Neuronal stem cell (in vitro differentiated cells): Measurements from ENCODE around the gene AP1G2.

Experiments
- DNase-seq: peaks from one replicate; pipeline ENCODE4 v3.0.0-alpha.2; 2013; ENCODE audit warnings: low spot score
- H2AFZ ChIP-seq: one replicate; pipeline ENCODE4 v1.6.1; 2013; ENCODE audit warnings: mild to moderate bottlenecking, low read length, inconsistent platforms
- H2AK5ac ChIP-seq: 2 replicates; pipeline ENCODE4 v1.6.1; 2013; ENCODE audit warnings: low read depth, mild to moderate bottlenecking, inconsistent platforms, low read length, moderate library complexity, mixed read lengths
- H2BK120ac ChIP-seq: 2 replicates; pipeline ENCODE4 v1.6.1; 2013; ENCODE audit warnings: low read depth, mild to moderate bottlenecking, inconsistent platforms, low read length, moderate library complexity, mixed read lengths
- H2BK12ac ChIP-seq: one replicate; pipeline ENCODE4 v1.6.1; 2013; ENCODE audit warnings: low read length, inconsistent platforms
- H2BK15ac ChIP-seq: 2 replicates; pipeline ENCODE4 v1.6.1; 2013; ENCODE audit warnings: mild to moderate bottlenecking, low read length, inconsistent platforms, mixed read lengths
- H2BK5ac ChIP-seq: one replicate; pipeline ENCODE4 v1.6.1; 2013; ENCODE audit warnings: inconsistent platforms, mild to moderate bottlenecking, low read length, moderate library complexity
- H3K14ac ChIP-seq: one replicate; pipeline ENCODE4 v1.6.1; 2013; ENCODE audit warnings: low read length, inconsistent platforms
- H3K18ac ChIP-seq: 2 replicates; pipeline ENCODE4 v1.6.1; 2013; ENCODE audit warnings: low read length, inconsistent platforms
- H3K23ac ChIP-seq: 2 replicates; pipeline ENCODE4 v1.6.1; 2013; ENCODE audit warnings: low read depth, mild to moderate bottlenecking, mixed read lengths, low read length, inconsistent platforms; ENCODE audit not compliant: poor library complexity
- H3K27ac ChIP-seq: replicated peaks from 3 replicates; pipeline ENCODE4 v1.5.1; 2013; ENCODE audit warnings: low read length, inconsistent platforms
- H3K27me3 ChIP-seq, 3 experiments: 2 replicates each; pipeline ENCODE4 v1.6.1; 2013; ENCODE audit warnings: low read length in 3 of 3, mild to moderate bottlenecking in 2 of 3, inconsistent platforms in 1 of 3, low read depth in 1 of 3, mixed read lengths in 1 of 3, moderate library complexity in 1 of 3; ENCODE audit not compliant: control insufficient read depth in 3 of 3, insufficient read depth in 3 of 3
- H3K36me3 ChIP-seq, 2 donors: replicated peaks in 1 of 2; 2 replicates each; pipeline ENCODE4 v1.6.1; 2013; ENCODE audit warnings: low read length in 2 of 2; ENCODE audit not compliant: control insufficient read depth in 2 of 2, insufficient read depth in 2 of 2
- H3K4ac ChIP-seq: 2 replicates; pipeline ENCODE4 v1.6.1; 2013; ENCODE audit warnings: inconsistent platforms, mild to moderate bottlenecking, low read length, moderate library complexity
- H3K4me1 ChIP-seq, 2 donors: 1 replicate in 1 of 2; 2 replicates in 1 of 2; pipeline ENCODE4 v1.6.1; 2013; ENCODE audit warnings: low read length in 2 of 2, low read depth in 1 of 2; ENCODE audit not compliant: control insufficient read depth in 2 of 2, insufficient read depth in 1 of 2
- H3K4me2 ChIP-seq: one replicate; pipeline ENCODE4 v1.6.1; 2013; ENCODE audit warnings: mild to moderate bottlenecking, low read length, inconsistent platforms; ENCODE audit not compliant: insufficient read depth, poor library complexity, severe bottlenecking
- H3K4me3 ChIP-seq, 2 donors: 2 replicates each; pipeline ENCODE4 v1.5.1; 2013; ENCODE audit warnings: low read length in 2 of 2, mild to moderate bottlenecking in 2 of 2, inconsistent platforms in 1 of 2, moderate library complexity in 1 of 2
- H3K79me1 ChIP-seq: one replicate; pipeline ENCODE4 v1.6.1; 2013; ENCODE audit warnings: low read depth, mild to moderate bottlenecking, inconsistent platforms, low read length, moderate library complexity
- H3K9ac ChIP-seq: one replicate; pipeline ENCODE4 v1.6.1; 2013; ENCODE audit warnings: mild to moderate bottlenecking, low read depth, low read length, inconsistent platforms; ENCODE audit not compliant: poor library complexity
- H3K9me3 ChIP-seq, 2 donors: replicated peaks in 1 of 2; 2 replicates each; pipeline versions ENCODE3 to v1.6.1; 2013; ENCODE audit warnings: low read length in 2 of 2, mild to moderate bottlenecking in 2 of 2, inconsistent platforms in 1 of 2, low read depth in 1 of 2, mixed read lengths in 1 of 2, moderate library complexity in 1 of 2; ENCODE audit not compliant: control insufficient read depth in 2 of 2, insufficient read depth in 1 of 2
- H4K8ac ChIP-seq: one replicate; pipeline ENCODE4 v1.6.1; 2013; ENCODE audit warnings: low read depth, mild to moderate bottlenecking, inconsistent platforms, low read length, moderate library complexity
- H4K91ac ChIP-seq: one replicate; pipeline ENCODE4 v1.6.1; 2013; ENCODE audit warnings: low read length, low read depth, mild to moderate bottlenecking, inconsistent platforms; ENCODE audit not compliant: poor library complexity
- WGBS, 2 donors: extraction: QIAGEN DNeasy Blood & Tissue Kit; methylation state at CpG; one replicate each; pipeline ENCODE4 v1.1.7; 2013; ENCODE audit warnings: missing lambda C conversion rate in 2 of 2, mixed read lengths in 1 of 2; ENCODE audit not compliant: insufficient read length in 2 of 2, insufficient replicate concordance in 1 of 2; ENCODE audit errors: extremely low coverage in 2 of 2; 5-methylcytosine and 5-hydroxymethylcytosine counted together

The AP1G2 gene

DNA sequence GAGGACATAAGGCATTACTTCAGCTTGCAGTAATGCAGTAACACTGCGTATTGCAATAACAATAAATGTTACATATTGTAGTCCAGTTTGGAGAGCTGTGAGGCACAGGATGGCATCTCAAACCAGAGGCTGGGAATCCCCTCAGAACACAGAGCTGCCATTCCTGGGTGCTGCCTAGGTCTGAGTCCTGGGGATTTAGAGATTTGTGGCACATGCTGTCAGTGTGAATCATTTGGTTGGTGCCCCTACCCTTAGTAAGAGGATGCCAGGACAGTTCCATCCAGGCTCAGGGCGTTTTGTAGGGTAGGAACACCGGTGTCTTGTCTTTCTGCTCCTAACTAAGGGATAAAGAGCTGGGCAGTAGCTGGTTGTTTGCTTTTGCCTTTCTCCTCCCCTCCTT is 38.6 kb downstream of the AP1G2 start:
- H2BK5ac ChIP-seq = no peak overlapping the region
- H3K36me3 ChIP-seq = peaks cover 29 to 40% of the 10 kb centered on the region in 2 donors
- no peak overlapping the region for H4K91ac ChIP-seq
- no peak overlapping the region for H3K9ac ChIP-seq
- H2AFZ ChIP-seq = no peak overlapping the region
- no peaks in the 10 kb centered on the region for H3K27me3 ChIP-seq
- no peak overlapping the region for H2BK15ac ChIP-seq
- no peak overlapping the region for H3K23ac ChIP-seq
- no peak overlapping the region for H2BK120ac ChIP-seq
- H2AK5ac ChIP-seq = no peak overlapping the region
- no CpG with 5 or more reads among the region's 3 CpGs for WGBS, 2 donors
- H3K18ac ChIP-seq = no peak overlapping the region
- H3K27ac ChIP-seq = no peak overlapping the region
- no peak overlapping the region for H4K8ac ChIP-seq
- H3K4me1 ChIP-seq = peaks cover 0 to 5% of the 10 kb centered on the region in 2 donors
- H3K4me2 ChIP-seq = no peak overlapping the region
- DNase-seq = no peak
- H3K79me1 ChIP-seq = peaks cover 7% of the 10 kb centered on the region
- no peak overlapping the region for H2BK12ac ChIP-seq
- H3K4ac ChIP-seq = no peak overlapping the region
- H3K14ac ChIP-seq = no peak overlapping the region
- H3K4me3 ChIP-seq = no peak overlapping the region
- H3K9me3 ChIP-seq = no peaks in the 10 kb centered on the region

- Histone ChIP-seq H4K91ac (no peak overlapping the region), H3K4me1 (peaks cover 0 to 5% of the 10 kb centered on the region in 2 donors), H4K8ac (no peak overlapping the region), H3K9me3 (no peaks in the 10 kb centered on the region), H3K9ac (no peak overlapping the region), H2BK12ac (no peak overlapping the region), H3K36me3 (peaks cover 28 to 38% of the 10 kb centered on the region in 2 donors), H2BK120ac (no peak overlapping the region), H3K27me3 (no peaks in the 10 kb centered on the region), H3K23ac (no peak overlapping the region), H2AK5ac (no peak overlapping the region), H3K4ac (no peak overlapping the region), H3K4me2 (no peak overlapping the region), H3K18ac (no peak overlapping the region), H2AFZ (no peak overlapping the region), H3K4me3 (no peak overlapping the region), H2BK15ac (no peak overlapping the region), H3K27ac (no peak overlapping the region), H3K14ac (peak overlapping the region; percentile 67), H3K79me1 (peaks cover 7% of the 10 kb centered on the region), H2BK5ac (no peak overlapping the region)
- no peak for DNase-seq
- WGBS, 2 donors = no CpG with 5 or more reads among the region's 1 CpG
These were observed 39.0 kb downstream of the AP1G2 start for GRCh38 chr14:23528555-23528954.

DNA sequence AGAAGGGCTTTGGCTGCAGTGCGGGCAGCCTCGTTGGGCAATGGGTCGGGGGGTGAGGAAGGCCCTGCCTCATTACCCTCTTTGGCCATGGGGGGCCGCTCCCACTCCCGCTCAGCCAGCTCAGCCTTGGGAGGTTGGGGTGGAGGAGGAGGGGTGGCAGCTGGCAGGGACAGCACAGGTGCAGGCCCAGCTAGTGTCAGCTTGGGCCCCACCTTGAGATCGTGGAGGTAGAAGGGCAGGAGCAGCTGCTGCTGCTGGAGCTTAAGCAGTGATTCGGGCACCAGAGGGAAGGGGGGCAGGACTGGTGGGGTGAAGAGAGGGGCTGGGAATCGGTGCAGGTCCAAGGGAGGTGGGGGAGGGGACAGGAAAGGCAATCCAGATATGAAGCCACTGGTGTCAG is 42.0 kb downstream of the AP1G2 start:
- WGBS, 2 donors = no CpG with 5 or more reads among the region's 8 CpGs
- no peak overlapping the region for H2AFZ ChIP-seq
- H3K9ac ChIP-seq = no peak overlapping the region
- DNase-seq = no peak
- H3K27me3 ChIP-seq = no peaks in the 10 kb centered on the region
- no peak overlapping the region for H3K14ac ChIP-seq
- no peak overlapping the region for H2BK120ac ChIP-seq
- no peak overlapping the region for H2BK15ac ChIP-seq
- H3K4me1 ChIP-seq = peaks cover 0 to 5% of the 10 kb centered on the region in 2 donors
- H2BK5ac ChIP-seq = no peak overlapping the region
- no peak overlapping the region for H4K8ac ChIP-seq
- H3K4ac ChIP-seq = no peak overlapping the region
- peak overlapping the region; percentile 37 for H3K23ac ChIP-seq
- no peak overlapping the region for H3K4me3 ChIP-seq
- no peaks in the 10 kb centered on the region for H3K9me3 ChIP-seq
- H3K18ac ChIP-seq = no peak overlapping the region
- H3K36me3 ChIP-seq = peaks cover 19 to 25% of the 10 kb centered on the region in 2 donors
- H2BK12ac ChIP-seq = peak overlapping the region; percentile 42
- no peaks in the 10 kb centered on the region for H3K79me1 ChIP-seq
- H2AK5ac ChIP-seq = no peak overlapping the region
- H3K27ac ChIP-seq = no peak overlapping the region
- H3K4me2 ChIP-seq = no peak overlapping the region
- H4K91ac ChIP-seq = no peak overlapping the region

DNA sequence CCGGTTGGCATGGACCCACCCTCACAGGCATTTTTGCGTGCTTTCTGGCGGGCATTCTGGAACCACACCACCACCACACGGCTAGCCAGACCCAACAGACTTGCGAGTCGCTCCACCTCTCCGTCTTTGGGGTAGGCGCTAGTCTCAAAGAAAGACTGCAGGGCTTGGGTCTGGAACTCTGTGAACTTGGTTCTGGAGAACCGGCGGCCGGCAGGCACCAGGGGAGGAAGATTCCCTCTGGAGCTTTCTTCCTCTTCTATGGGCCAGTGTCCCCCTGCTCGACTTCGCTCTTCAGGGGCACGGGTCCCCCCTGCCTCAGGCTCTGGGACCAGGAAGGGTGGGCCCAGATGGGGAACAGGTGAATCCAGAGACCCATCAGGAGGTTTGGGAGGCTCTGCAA is 42.6 kb downstream of the AP1G2 start:
- no peak overlapping the region for H4K91ac ChIP-seq
- DNase-seq = no peak
- no peak overlapping the region for H3K27ac ChIP-seq
- H3K4ac ChIP-seq = no peak overlapping the region
- no peak overlapping the region for H3K18ac ChIP-seq
- H2AFZ ChIP-seq = no peak overlapping the region
- no peak overlapping the region for H2BK12ac ChIP-seq
- H3K4me3 ChIP-seq = no peak overlapping the region
- H3K23ac ChIP-seq = no peak overlapping the region
- H3K4me2 ChIP-seq = no peak overlapping the region
- H3K9ac ChIP-seq = no peak overlapping the region
- H3K14ac ChIP-seq = no peak overlapping the region
- no CpG with 5 or more reads among the region's 14 CpGs for WGBS, 2 donors
- no peaks in the 10 kb centered on the region for H3K9me3 ChIP-seq
- no peak overlapping the region for H2BK5ac ChIP-seq
- peaks cover 0 to 5% of the 10 kb centered on the region in 2 donors for H3K4me1 ChIP-seq
- no peaks in the 10 kb centered on the region for H3K27me3 ChIP-seq
- H3K36me3 ChIP-seq = peaks cover 19 to 25% of the 10 kb centered on the region in 2 donors
- H4K8ac ChIP-seq = no peak overlapping the region
- H2BK120ac ChIP-seq = no peak overlapping the region
- H2AK5ac ChIP-seq = no peak overlapping the region
- no peaks in the 10 kb centered on the region for H3K79me1 ChIP-seq
- no peak overlapping the region for H2BK15ac ChIP-seq
